ENCODE data around the gene CBX7. TPM values are rescaled to one million over a fixed set of nuclear protein-coding genes. Genes with fewer than 3 reads are reported as not detected.

Gene CBX7
- total RNA-seq, 1 experiment from 2014 or later = 3.7 TPM

DNA sequence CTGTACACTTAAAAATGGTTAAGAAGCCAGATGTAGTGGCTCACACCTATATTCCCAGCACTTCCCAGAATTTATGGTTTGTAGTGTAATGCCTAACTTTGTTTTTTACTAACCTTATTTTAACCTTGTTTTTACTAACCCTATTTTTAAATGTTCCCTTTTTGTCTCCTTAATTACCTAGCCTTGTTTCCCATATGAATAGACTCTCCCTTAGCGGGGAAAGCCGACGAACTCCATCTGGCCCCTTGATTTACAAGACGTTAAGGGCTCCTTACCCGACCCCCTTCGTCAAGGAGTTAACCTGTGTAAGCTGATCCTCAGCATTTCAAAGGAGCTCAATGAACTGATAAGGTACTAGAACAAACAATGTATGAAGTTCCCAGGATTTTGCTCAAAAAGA lies 38.4 kb downstream of the CBX7 start:
- Mint-ChIP-seq H3K27ac (peak overlapping the region in 2 of 3 experiments; percentile 28 to 96; a peak in 5 of 7 replicates), H3K36me3 (ENCODE audit: insufficient read depth in 1 of 3, low read depth in 3 of 3) (no peaks in the 10 kb centered on the region), H3K9me3 (peaks cover 0 to 5% of the 10 kb centered on the region in 2 experiments; a peak in 1 of 5 replicates), H3K27me3 (ENCODE audit: low read depth) (peaks cover 15% of the 10 kb centered on the region), H3K4me1 (peaks cover 49 to 59% of the 10 kb centered on the region in 2 experiments), H3K4me3 (peak overlapping the region; percentile 23 to 69; a peak in 4 of 5 replicates)
- Histone ChIP-seq H3K23me2 (ENCODE audit: insufficient read length, low read depth, low read length, poor library complexity, severe bottlenecking) (no peaks in the 10 kb centered on the region), H2BK12ac (ENCODE audit: insufficient read length, low read depth, low read length) (no peak overlapping the region), H3K79me2 (ENCODE audit: insufficient read depth, low read length) (no peaks in the 10 kb centered on the region), H3T11ph (ENCODE audit: low read length) (no peak overlapping the region), H3K4me2 (ENCODE audit: insufficient read depth, insufficient read length, low read length) (peak overlapping the region; percentile 6), H3K9me3 (ENCODE audit: control insufficient read depth, low read depth, low read length) (no peaks in the 10 kb centered on the region), H3K4me1 (ENCODE audit: insufficient read depth, low read length) (peaks cover 5% of the 10 kb centered on the region; the same call in 1 of the 2 replicates), H3K27me3 (ENCODE audit: insufficient read depth, low read length) (peaks cover 2% of the 10 kb centered on the region; the same call in 1 of the 2 replicates), H2BK5ac (ENCODE audit: insufficient read length, low read length) (no peak overlapping the region), H4K20me1 (ENCODE audit: control insufficient read depth, insufficient read depth, insufficient read length) (no peaks in the 10 kb centered on the region), H2BK120ac (ENCODE audit: low read depth, low read length, poor library complexity, severe bottlenecking) (no peak overlapping the region), H2AFZ (ENCODE audit: low read length) (no peak overlapping the region), H2BK15ac (ENCODE audit: low read depth, low read length) (no peak overlapping the region), H4K91ac (ENCODE audit: insufficient read length, low read depth, low read length) (no peak overlapping the region), H3K18ac (ENCODE audit: insufficient read length, low read depth, low read length) (no peak overlapping the region), H2BK20ac (ENCODE audit: low read depth, low read length, poor library complexity, severe bottlenecking) (no peak overlapping the region), H3K9ac (ENCODE audit: extremely low read depth, insufficient read length, low read length) (no peak overlapping the region), H3K14ac (ENCODE audit: insufficient read depth, low read length) (no peak overlapping the region), H3K27ac (ENCODE audit: insufficient read length, low read depth, low read length) (no peak overlapping the region), H3K23ac (ENCODE audit: insufficient read length, low read depth, low read length) (no peak overlapping the region), H4K5ac (ENCODE audit: insufficient read length, low read depth, low read length) (no peak overlapping the region), H3K79me1 (ENCODE audit: insufficient read depth, low read depth, low read length, poor library complexity, severe bottlenecking) (no peaks in the 10 kb centered on the region), H3K4ac (ENCODE audit: low read depth, low read length) (no peak overlapping the region), H4K8ac (replicated peaks; ENCODE audit: insufficient read length, low read depth, low read length) (no peak overlapping the region), H2AK5ac (ENCODE audit: insufficient read length, low read length) (no peak overlapping the region), H3K56ac (ENCODE audit: insufficient read length, low read depth, low read length) (no peak overlapping the region)
- TF ChIP-seq, protein P1, sequence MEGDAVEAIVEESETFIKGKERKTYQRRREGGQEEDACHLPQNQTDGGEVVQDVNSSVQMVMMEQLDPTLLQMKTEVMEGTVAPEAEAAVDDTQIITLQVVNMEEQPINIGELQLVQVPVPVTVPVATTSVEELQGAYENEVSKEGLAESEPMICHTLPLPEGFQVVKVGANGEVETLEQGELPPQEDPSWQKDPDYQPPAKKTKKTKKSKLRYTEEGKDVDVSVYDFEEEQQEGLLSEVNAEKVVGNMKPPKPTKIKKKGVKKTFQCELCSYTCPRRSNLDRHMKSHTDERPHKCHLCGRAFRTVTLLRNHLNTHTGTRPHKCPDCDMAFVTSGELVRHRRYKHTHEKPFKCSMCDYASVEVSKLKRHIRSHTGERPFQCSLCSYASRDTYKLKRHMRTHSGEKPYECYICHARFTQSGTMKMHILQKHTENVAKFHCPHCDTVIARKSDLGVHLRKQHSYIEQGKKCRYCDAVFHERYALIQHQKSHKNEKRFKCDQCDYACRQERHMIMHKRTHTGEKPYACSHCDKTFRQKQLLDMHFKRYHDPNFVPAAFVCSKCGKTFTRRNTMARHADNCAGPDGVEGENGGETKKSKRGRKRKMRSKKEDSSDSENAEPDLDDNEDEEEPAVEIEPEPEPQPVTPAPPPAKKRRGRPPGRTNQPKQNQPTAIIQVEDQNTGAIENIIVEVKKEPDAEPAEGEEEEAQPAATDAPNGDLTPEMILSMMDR (conservative IDR thresholded peaks at IDR 0.05) = no peak
- DNase-seq = peak; percentile 74
- WGBS (ENCODE audit: extremely low coverage, insufficient read length, low lambda C conversion rate) = no CpG with 5 or more reads among the region's 6 CpGs

Data from H9 (cell line).